GM23248 (cell line): ENCODE data around the gene CPNE9. TPM values are rescaled to one million over a fixed set of nuclear protein-coding genes. Genes with fewer than 3 reads are reported as not detected.

ENCODE experiments used
- DNase-seq: peaks from one replicate; pipeline ENCODE4 v3.0.0-alpha.2; 2015
- H2AFZ ChIP-seq: fragments of 200-600 bp; sonication (generic); 2 replicates; pipeline ENCODE4 v1.6.1; 2016; ENCODE audit warnings: antibody characterized with exemption
- H3F3A ChIP-seq: fragments of 200-600 bp; sonication (generic); 2 replicates; pipeline ENCODE4 v1.6.1; 2016; ENCODE audit warnings: mild to moderate bottlenecking, antibody characterized with exemption, mixed run types; ENCODE audit not compliant: insufficient read depth
- H3K27ac ChIP-seq: fragments of 200-600 bp; sonication (generic); 2 replicates; pipeline ENCODE4 v1.5.1; 2016; ENCODE audit warnings: mild to moderate bottlenecking
- H3K27me3 ChIP-seq: fragments of 200-600 bp; sonication (generic); replicated peaks from 2 replicates; pipeline ENCODE4 v1.6.1; 2016; ENCODE audit warnings: mild to moderate bottlenecking; ENCODE audit not compliant: insufficient read depth
- H3K36me3 ChIP-seq: fragments of 200-600 bp; sonication (generic); 2 replicates; pipeline ENCODE4 v1.6.1; 2016; ENCODE audit warnings: low read depth, mild to moderate bottlenecking
- H3K4me1 ChIP-seq: fragments of 200-600 bp; sonication (generic); 2 replicates; pipeline ENCODE4 v1.6.1; 2016; ENCODE audit warnings: mild to moderate bottlenecking; ENCODE audit not compliant: insufficient read depth
- H3K4me2 ChIP-seq: fragments of 200-600 bp; sonication (generic); one replicate; pipeline ENCODE4 v1.6.1; 2016; ENCODE audit warnings: mild to moderate bottlenecking; ENCODE audit not compliant: unreplicated experiment
- H3K4me3 ChIP-seq: fragments of 200-600 bp; sonication (generic); 2 replicates; pipeline ENCODE4 v1.5.1; 2016; ENCODE audit warnings: mild to moderate bottlenecking
- H3K79me2 ChIP-seq: fragments of 200-600 bp; sonication (generic); 2 replicates; pipeline ENCODE4 v1.6.1; 2016; ENCODE audit warnings: mild to moderate bottlenecking; ENCODE audit not compliant: insufficient read depth
- H3K9ac ChIP-seq: fragments of 200-600 bp; sonication (generic); 2 replicates; pipeline ENCODE4 v1.6.1; 2016; ENCODE audit warnings: mild to moderate bottlenecking
- H3K9me2 ChIP-seq: fragments of 200-600 bp; sonication (generic); 2 replicates; pipeline ENCODE4 v1.6.1; 2016; ENCODE audit warnings: mixed run types, mild to moderate bottlenecking, moderate library complexity; ENCODE audit not compliant: insufficient read depth
- H3K9me3 ChIP-seq: fragments of 200-600 bp; sonication (generic); one replicate; pipeline ENCODE4 v1.6.1; 2017; ENCODE audit warnings: low read depth
- H4K20me1 ChIP-seq: fragments of 200-600 bp; sonication (generic); 2 replicates; pipeline ENCODE4 v1.6.0; 2016; ENCODE audit not compliant: insufficient read depth
- EZH2 ChIP-seq: fragments of 200-600 bp; sonication (generic); IDR thresholded peaks from 2 replicates; pipeline ENCODE4 v1.6.1; 2018; ENCODE audit warnings: antibody characterized with exemption, mild to moderate bottlenecking; ENCODE audit not compliant: insufficient read depth, poor library complexity, severe bottlenecking
- EZH2phosphoT487 ChIP-seq: fragments of 200-600 bp; sonication (generic); IDR thresholded peaks from 2 replicates; pipeline ENCODE4 v1.6.1; 2018; ENCODE audit warnings: antibody characterized with exemption, moderate library complexity, mild to moderate bottlenecking, low read depth; ENCODE audit not compliant: insufficient read depth
- WGBS, 2 experiments: methylation state at CpG; one replicate each; pipeline ENCODE4 v1.1.6; 2015 to 2017; ENCODE audit warnings: low lambda C conversion rate in 2 of 2, low coverage in 1 of 2; ENCODE audit errors: missing lambda C conversion rate in 2 of 2; 5-methylcytosine and 5-hydroxymethylcytosine counted together
- in situ Hi-C: fragments of 300-500 bp; cut with MboI; formaldehyde crosslinking; loops from 2 replicates; pipeline ENCODE4 v1.15.0; 2020
- polyA plus RNA-seq: library from polyadenylated mRNA; unstranded; fragments of >200 nt; fragmentation: Nextera tagmentation; extraction: Ambion mirVana; gene quantifications from 2 replicates; pipeline ENCODE4 v1.2.1, GENCODE V29; 2016
- total RNA-seq: library from RNA; depleted of rRNA; stranded (reverse); fragments of >200 nt; shearing (Covaris generic); gene quantifications from 2 replicates; pipeline ENCODE4 v1.2.3, GENCODE V29; 2014

The CPNE9 gene
- total and polyA plus RNA-seq, 2 experiments from 2014 or later = not detected

DNA sequence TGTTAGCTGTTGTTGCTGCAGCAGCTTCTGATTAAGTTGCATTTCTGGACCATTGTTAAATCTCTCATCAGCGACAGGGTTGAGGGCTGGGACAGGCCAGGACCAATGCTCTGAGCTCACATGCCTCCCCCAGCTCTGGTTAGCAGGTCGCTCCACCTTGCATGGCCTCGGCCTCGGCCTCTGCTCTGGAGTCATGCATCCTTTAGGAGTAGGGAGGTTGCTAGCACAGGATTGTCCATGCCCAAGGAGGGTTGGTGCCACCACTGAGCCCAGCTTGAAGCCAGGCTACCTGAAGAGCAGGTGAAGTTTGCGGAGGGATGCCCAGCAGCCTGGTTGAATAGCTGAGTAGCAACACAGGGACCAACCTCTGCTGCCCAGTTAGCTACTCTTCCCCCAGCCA, 11.2 kb upstream of the CPNE9 start:
- no peak overlapping the region for H2AFZ ChIP-seq
- no peak overlapping the region for H3K27ac ChIP-seq
- H3K9me3 ChIP-seq = no peaks in the 10 kb centered on the region
- no peak for DNase-seq
- H3K9me2 ChIP-seq = no peaks in the 10 kb centered on the region
- H3K27me3 ChIP-seq = no peaks in the 10 kb centered on the region
- peaks cover 6% of the 10 kb centered on the region; the same call in 1 of the 2 replicates for H3K36me3 ChIP-seq
- H3K4me1 ChIP-seq = no peaks in the 10 kb centered on the region
- 97 to 100% methylated on average over 4 to 5 of the region's 5 CpGs for WGBS, 2 experiments
- no peak overlapping the region for H3K9ac ChIP-seq
- H3K4me3 ChIP-seq = no peak overlapping the region
- TF ChIP-seq EZH2 = no peak
- no peak for TF ChIP-seq EZH2phosphoT487
- H4K20me1 ChIP-seq = no peaks in the 10 kb centered on the region
- H3K79me2 ChIP-seq = no peaks in the 10 kb centered on the region
- no peak overlapping the region for H3K4me2 ChIP-seq
- no peaks in the 10 kb centered on the region for H3F3A ChIP-seq
- in situ Hi-C loops = no loop called here

DNA sequence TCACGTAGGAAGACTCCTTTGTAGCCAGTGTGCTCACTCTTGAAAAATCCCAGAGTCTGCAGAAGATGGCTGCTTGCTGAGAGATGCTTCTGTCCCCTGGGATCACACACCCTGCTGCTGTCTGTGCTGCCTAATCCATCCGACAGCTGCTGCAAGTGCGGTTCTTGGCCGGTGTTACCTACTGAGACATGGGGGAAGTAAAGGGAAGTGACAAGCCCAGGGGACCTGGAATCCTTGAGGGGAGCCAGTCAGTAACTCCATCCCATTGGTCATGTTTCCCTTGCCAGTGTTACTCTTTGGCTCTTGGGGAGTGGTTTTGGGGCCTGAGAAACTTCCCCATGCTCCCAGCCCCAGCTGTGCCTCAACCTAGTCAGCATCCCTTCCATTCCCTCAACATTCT, 8.3 kb upstream of the CPNE9 start:
- no peaks in the 10 kb centered on the region for H3K79me2 ChIP-seq
- H3K9me3 ChIP-seq = no peaks in the 10 kb centered on the region
- H3F3A ChIP-seq = no peaks in the 10 kb centered on the region
- TF ChIP-seq EZH2 (no peak), EZH2phosphoT487 (no peak)
- H2AFZ ChIP-seq = no peak overlapping the region
- 73 to 80% methylated on average over 4 of the region's 4 CpGs for WGBS, 2 experiments
- no peaks in the 10 kb centered on the region for H3K9me2 ChIP-seq
- no peaks in the 10 kb centered on the region for H3K4me1 ChIP-seq
- H4K20me1 ChIP-seq = no peaks in the 10 kb centered on the region
- DNase-seq = no peak
- no peak overlapping the region for H3K9ac ChIP-seq
- no peak overlapping the region for H3K27ac ChIP-seq
- no peaks in the 10 kb centered on the region for H3K27me3 ChIP-seq
- in situ Hi-C loops = no loop called here
- H3K4me3 ChIP-seq = no peak overlapping the region
- no peak overlapping the region for H3K4me2 ChIP-seq
- H3K36me3 ChIP-seq = peaks cover 6% of the 10 kb centered on the region; the same call in 1 of the 2 replicates

DNA sequence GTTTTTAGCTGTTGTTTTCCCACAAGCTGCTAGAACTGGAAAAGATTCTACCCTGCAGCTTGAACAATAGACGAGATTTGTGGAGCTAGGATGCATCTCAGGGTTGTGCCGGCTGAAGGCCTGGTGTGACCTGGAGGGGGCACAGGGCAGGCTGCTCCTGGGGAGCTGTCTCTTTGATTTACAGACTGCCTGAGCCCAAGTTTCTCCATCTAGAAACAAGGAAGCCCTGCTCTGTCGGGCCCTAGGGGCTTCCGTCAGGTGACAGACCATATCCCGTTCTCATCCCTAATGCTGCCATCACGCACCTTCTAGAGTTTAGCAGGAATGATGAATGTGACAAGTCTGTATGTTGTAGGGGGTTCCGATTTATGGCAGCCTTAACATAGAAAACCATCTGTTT, 7.9 kb upstream of the CPNE9 start:
- no peak overlapping the region for H3K9ac ChIP-seq
- H4K20me1 ChIP-seq = no peaks in the 10 kb centered on the region
- no peak overlapping the region for H2AFZ ChIP-seq
- H3K27me3 ChIP-seq = no peaks in the 10 kb centered on the region
- in situ Hi-C loops = no loop called here
- no peak for TF ChIP-seq EZH2phosphoT487
- TF ChIP-seq EZH2 = no peak
- no peak overlapping the region for H3K4me3 ChIP-seq
- DNase-seq = no peak
- no peaks in the 10 kb centered on the region for H3F3A ChIP-seq
- no peaks in the 10 kb centered on the region for H3K4me1 ChIP-seq
- H3K36me3 ChIP-seq = peaks cover 6% of the 10 kb centered on the region; the same call in 1 of the 2 replicates
- no peak overlapping the region for H3K4me2 ChIP-seq
- no peaks in the 10 kb centered on the region for H3K9me3 ChIP-seq
- H3K79me2 ChIP-seq = no peaks in the 10 kb centered on the region
- no peak overlapping the region for H3K27ac ChIP-seq
- WGBS, 2 experiments = 73 to 75% methylated on average over 7 of the region's 7 CpGs
- H3K9me2 ChIP-seq = no peaks in the 10 kb centered on the region

DNA sequence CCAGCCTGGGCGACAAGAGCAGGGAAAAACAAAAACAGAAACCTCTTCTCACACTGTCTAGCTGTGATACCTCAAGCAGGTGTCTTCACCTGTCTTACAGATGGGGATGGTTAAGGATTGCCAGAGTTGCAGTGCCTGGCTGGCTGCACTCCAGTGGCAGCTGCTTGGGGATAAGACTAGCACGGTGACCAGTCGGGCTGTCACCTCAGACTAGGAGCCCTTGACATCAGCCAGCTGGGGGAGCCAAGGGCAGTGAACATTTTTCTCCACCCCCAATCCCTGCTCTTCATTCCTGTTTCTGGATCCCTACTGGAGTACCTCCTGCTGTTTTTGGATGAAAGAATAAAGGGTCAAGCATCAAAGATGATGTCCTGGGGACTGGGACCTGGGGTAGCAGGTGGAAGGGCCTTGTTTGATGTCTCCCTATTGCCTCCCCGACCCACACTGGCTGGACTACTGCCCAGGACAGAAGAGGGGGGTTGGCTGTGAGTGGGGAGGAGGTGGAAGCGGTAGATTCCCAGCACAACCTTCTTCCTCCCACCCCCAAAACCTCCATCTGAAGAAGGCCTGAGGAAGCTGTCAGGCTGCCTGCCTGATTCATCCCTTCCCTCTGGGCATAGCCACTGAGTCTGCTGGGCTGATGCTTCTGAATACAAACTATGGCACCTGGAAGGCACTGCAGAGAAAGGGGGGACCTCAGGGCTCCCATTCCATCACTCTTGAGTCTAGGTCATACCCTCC, 7.0 kb upstream of the CPNE9 start:
- in situ Hi-C loops = no loop called here
- no peaks in the 10 kb centered on the region for H3K9me3 ChIP-seq
- H4K20me1 ChIP-seq = no peaks in the 10 kb centered on the region
- H2AFZ ChIP-seq = no peak overlapping the region
- H3K9me2 ChIP-seq = no peaks in the 10 kb centered on the region
- peaks cover 6% of the 10 kb centered on the region; the same call in 1 of the 2 replicates for H3K36me3 ChIP-seq
- no peaks in the 10 kb centered on the region for H3K79me2 ChIP-seq
- no peak overlapping the region for H3K4me3 ChIP-seq
- DNase-seq = no peak
- H3K9ac ChIP-seq = no peak overlapping the region
- no peaks in the 10 kb centered on the region for H3K4me1 ChIP-seq
- H3K27ac ChIP-seq = no peak overlapping the region
- 69 to 70% methylated on average over 5 of the region's 5 CpGs for whole genome bisulfite sequencing, 2 experiments
- H3K4me2 ChIP-seq = no peak overlapping the region
- no peaks in the 10 kb centered on the region for H3K27me3 ChIP-seq
- no peaks in the 10 kb centered on the region for H3F3A ChIP-seq
- TF ChIP-seq EZH2phosphoT487 (no peak), EZH2 (no peak)
